A549 treated with Mapracorat at 1 μM for 4 hours (cell line): ENCODE data around the gene TMEM242. TPM values are rescaled to one million over a fixed set of nuclear protein-coding genes. Genes with fewer than 3 reads are reported as not detected.

Experiments
- total RNA-seq: library from RNA; stranded (reverse); fragments of 200-300 nt; extraction: Qiagen RNA extraction; gene quantifications from 5 replicates; pipeline ENCODE4 v1.2.3, GENCODE V29; 2022

TMEM242 gene
- 5.8 to 8.7 TPM (median 6.4 TPM) in 5 replicates for total RNA-seq

GRCh38 chr6:157323255-157323965 is at the start of gene TMEM242:
Gene TMEM242 (minus strand): TSS chr6:157323519. CDS start chr6:157323499, 20 bp downstream.

Other genes starting within 250 kb of the TMEM242 start
- 1.7 to 3.3 TPM (median 2.8 TPM) in 5 replicates for gene ZDHHC14, start 57.7 kb upstream of the TMEM242 start, total RNA-seq